ENCODE data around the gene ALG9.

GRCh38 chr11:111765320-111765983 is 105.9 kb downstream of the ALG9 start:
- TF ChIP-seq CTCF (optimal IDR thresholded peaks at IDR 0.05 in 1 of 3, IDR thresholded peaks at IDR 0.05 in 1 of 3, conservative IDR thresholded peaks at IDR 0.05 in 1 of 3; ENCODE audit: extremely low read depth in 1 of 3, insufficient read depth in 2 of 3, low read length in 3 of 3) (no peak), EZH2 (IDR thresholded peaks at IDR 0.05; ENCODE audit: low read length) (no peak)
